ENCODE measurements around the gene FOXP1. TPM values are rescaled to one million over a fixed set of nuclear protein-coding genes. Genes with fewer than 3 reads are reported as not detected.

The FOXP1 gene
- total and polyA plus RNA-seq, 8 donors: 95.1 to 143 (median 123) TPM

DNA sequence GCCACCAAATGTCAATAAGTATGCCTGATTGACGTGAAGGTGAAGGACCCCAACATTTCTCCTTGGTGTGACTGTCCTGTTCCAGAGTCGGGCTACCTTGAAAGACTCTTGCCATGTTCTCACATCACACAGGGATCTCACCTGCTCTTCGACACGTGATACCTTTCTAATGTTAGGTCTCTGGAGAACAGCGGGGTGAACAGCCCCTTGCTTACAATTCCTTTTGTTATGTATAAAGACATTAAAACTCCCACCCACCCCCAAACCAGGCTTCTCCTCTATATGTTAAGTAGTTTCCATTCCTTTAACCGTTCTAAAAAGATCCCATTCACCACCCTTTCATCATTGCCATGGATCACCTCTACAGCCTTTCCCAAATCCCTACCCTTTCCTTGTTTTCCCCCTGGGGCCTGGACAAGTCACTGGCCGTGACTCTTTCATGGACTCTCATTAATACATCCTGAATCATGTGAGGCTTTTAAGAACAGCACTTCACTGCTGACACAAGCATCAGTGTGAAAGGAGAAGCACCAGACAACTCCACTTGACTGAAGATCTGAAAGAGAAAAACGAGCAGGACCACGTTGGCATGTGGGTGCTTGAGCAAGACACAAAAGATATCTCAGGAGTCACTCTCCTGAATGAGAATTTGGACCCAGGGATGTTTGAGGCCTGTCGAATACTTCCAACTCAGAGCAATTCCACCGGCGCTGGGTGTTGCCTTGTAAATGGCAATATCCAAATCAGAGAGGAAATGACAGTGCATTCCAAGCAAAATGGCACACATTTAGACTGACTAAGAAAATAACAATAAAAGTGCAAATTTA lies 115.0 kb downstream of the FOXP1 start:
- DNase-seq (no peak), ATAC-seq (no peak)
- intact Hi-C loops (cut with DNase I): no loop called here
- Histone ChIP-seq H3K4me3 (no peak overlapping the region), H3K27ac (no peak overlapping the region), H3K36me3 (no peaks in the 10 kb centered on the region), H3K9me3 (peaks cover 0 to 3% of the 10 kb centered on the region in 2 donors), H3K4me1 (peaks cover 0 to 15% of the 10 kb centered on the region in 2 donors), H3K27me3 (no peaks in the 10 kb centered on the region)
- TF ChIP-seq, protein P1, sequence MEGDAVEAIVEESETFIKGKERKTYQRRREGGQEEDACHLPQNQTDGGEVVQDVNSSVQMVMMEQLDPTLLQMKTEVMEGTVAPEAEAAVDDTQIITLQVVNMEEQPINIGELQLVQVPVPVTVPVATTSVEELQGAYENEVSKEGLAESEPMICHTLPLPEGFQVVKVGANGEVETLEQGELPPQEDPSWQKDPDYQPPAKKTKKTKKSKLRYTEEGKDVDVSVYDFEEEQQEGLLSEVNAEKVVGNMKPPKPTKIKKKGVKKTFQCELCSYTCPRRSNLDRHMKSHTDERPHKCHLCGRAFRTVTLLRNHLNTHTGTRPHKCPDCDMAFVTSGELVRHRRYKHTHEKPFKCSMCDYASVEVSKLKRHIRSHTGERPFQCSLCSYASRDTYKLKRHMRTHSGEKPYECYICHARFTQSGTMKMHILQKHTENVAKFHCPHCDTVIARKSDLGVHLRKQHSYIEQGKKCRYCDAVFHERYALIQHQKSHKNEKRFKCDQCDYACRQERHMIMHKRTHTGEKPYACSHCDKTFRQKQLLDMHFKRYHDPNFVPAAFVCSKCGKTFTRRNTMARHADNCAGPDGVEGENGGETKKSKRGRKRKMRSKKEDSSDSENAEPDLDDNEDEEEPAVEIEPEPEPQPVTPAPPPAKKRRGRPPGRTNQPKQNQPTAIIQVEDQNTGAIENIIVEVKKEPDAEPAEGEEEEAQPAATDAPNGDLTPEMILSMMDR (IDR thresholded peaks at IDR 0.05): no peak

DNA sequence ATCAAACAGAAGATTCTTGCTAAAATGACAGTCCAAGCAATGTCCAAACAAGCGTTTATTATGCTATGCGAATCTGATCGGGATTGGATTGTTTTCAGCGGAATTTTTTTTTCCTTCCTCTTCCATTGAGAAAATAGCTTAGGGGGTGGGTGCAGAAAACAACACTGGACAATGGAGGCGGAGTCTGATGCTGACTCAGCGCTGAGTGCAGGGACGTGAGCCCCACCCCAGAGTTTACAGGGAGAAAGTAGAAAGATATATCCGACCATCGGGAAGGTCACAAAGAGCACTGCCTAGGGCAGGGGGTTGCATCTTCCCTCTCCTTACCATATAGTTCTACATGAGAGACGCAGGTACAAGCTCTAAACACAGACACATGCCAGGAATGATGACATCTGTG lies 117.0 kb downstream of the FOXP1 start:
- Histone ChIP-seq H3K9me3 (no peaks in the 10 kb centered on the region), H3K27me3 (no peaks in the 10 kb centered on the region), H3K4me3 (no peak overlapping the region), H3K36me3 (no peaks in the 10 kb centered on the region), H3K27ac (no peak overlapping the region), H3K4me1 (peaks cover 0 to 22% of the 10 kb centered on the region in 2 donors)
- intact Hi-C loops (cut with DNase I): no loop called here
- ATAC-seq (peak; percentile 51), DNase-seq (no peak)
- TF ChIP-seq, protein P1 (IDR thresholded peaks at IDR 0.05): no peak

- no peaks in the 10 kb centered on the region for H3K36me3 ChIP-seq
- H3K27ac ChIP-seq: peak overlapping the region in 1 of 2 donors; percentile 61
- peaks cover 0 to 22% of the 10 kb centered on the region in 2 donors for H3K4me1 ChIP-seq
- no peak for ATAC-seq
- H3K27me3 ChIP-seq: no peaks in the 10 kb centered on the region
- intact Hi-C loops (cut with DNase I): no loop called here
- TF ChIP-seq, protein P1 (IDR thresholded peaks at IDR 0.05): no peak
- H3K9me3 ChIP-seq: no peaks in the 10 kb centered on the region
- DNase-seq: no peak
- H3K4me3 ChIP-seq: no peak overlapping the region
Observed at GRCh38 chr3:71465371-71466036, 118.0 kb downstream of the FOXP1 start.

- H3K27me3 ChIP-seq: no peaks in the 10 kb centered on the region
- DNase-seq: no peak
- peak; percentile 9 for ATAC-seq
- TF ChIP-seq, protein P1 (IDR thresholded peaks at IDR 0.05): no peak
- peaks cover 0 to 21% of the 10 kb centered on the region in 2 donors for H3K4me1 ChIP-seq
- intact Hi-C loops (cut with DNase I): no loop called here
- no peaks in the 10 kb centered on the region for H3K36me3 ChIP-seq
- no peak overlapping the region for H3K4me3 ChIP-seq
- H3K9me3 ChIP-seq: no peaks in the 10 kb centered on the region
- peak overlapping the region in 1 of 2 donors; percentile 61 for H3K27ac ChIP-seq
Observed at GRCh38 chr3:71464613-71465012, 118.9 kb downstream of the FOXP1 start.

DNA sequence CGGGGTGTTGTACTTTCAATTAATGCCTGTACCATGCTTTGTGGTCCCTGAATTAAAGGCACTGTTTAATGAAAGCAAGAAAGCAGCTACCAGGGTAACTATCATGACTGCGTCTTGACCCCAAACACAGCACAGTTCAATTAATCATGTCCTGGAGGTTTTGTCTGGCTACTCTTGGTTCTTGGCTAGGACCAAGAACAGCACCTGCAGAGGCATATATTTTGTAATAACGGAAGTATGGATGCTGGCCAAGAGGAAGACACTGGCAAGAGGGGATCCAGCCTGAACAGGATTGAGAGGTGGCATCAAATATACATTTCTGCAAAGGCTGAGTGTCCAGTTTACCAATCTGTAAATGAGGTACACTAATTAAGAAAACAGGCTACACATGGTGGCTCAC lies 119.9 kb downstream of the FOXP1 start:
- Histone ChIP-seq H3K27me3 (no peaks in the 10 kb centered on the region), H3K27ac (no peak overlapping the region), H3K36me3 (no peaks in the 10 kb centered on the region), H3K9me3 (no peaks in the 10 kb centered on the region), H3K4me1 (peaks cover 0 to 19% of the 10 kb centered on the region in 2 donors), H3K4me3 (no peak overlapping the region)
- TF ChIP-seq, protein P1 (IDR thresholded peaks at IDR 0.05): no peak
- ATAC-seq (no peak), DNase-seq (no peak)
- intact Hi-C loops (cut with DNase I): no loop called here
